Measurements from ENCODE around the gene HOXB4.

Gene HOXB4

GRCh38 chr17:48571826-48572417 is 6.2 kb downstream of the HOXB4 start:
- no peak for DNase-seq (ENCODE audit: low read depth in 3 of 3)

DNA sequence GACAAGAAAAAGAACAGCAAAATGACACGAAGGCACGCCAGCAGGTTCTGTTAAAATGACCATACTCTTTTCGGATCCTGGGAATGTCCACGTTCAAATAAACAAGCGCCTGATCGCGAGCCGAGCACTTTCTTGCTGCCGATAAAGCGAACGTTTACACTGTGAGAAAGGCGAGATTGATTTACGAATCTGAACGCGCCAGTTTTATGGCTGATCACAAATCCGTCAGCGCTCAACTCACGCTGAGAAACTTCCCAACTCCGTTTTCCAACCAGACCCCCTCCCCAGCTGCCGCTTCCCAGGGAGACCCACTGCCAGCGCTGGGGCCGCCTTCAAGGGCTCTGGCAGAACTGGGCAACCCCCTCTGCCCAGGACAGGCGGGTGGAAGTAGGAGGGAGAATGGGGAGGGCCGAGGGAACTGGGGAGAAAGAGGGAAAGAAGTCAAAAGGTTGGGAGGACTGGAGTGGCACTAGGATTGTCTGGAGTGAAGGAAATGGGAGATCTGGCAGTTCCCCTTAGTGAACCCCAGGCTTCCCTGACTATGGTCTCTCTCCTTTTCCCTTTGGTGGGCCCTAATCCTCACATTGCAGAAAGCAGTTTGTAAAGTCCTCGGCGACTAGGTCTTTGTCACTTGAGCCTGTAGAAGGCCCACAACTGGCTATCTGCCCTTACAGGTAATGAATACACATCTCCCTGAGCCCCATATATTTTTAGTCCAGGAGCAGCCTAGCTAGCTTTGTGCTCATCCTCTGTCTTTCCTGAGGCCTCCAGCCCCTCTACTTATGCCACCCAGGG is 6.9 kb downstream of the HOXB4 start:
- DNase-seq (ENCODE audit: low read depth in 3 of 3): no peak

DNA sequence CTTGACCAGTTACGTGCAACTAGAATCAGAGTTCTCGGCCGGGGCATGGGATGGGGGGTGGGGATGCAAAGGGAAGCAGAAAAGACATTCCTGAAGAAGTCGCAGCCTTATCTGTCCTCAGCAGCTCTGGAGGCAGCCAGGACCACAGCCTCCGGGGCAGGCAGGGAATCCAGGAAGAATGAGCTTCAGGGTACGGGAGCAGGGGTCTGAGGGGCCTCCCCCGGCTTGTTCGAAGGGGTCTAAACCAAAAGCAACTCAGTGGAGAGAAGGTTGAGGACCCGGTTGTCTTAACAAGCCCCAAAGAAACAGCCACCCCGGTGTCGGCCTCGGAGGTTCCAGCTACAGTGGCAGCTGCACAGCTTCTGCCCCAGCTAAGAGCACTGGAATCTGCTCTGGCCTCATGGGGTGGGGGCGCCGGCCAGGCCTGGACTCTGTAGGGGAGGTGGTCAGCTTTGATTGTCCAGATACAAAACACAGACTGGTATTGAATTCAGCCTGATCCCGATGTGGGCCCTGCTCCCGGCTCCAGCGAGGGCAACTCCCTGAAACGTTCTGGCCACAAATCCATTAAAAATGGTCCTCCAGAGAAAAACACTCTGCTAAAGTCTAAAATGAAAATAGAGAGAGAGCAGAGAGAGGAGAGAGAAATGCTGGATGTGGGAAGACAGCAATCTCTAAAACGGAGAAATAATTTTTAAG is 7.7 kb downstream of the HOXB4 start:
- no peak for DNase-seq (ENCODE audit: low read depth in 3 of 3)

DNA sequence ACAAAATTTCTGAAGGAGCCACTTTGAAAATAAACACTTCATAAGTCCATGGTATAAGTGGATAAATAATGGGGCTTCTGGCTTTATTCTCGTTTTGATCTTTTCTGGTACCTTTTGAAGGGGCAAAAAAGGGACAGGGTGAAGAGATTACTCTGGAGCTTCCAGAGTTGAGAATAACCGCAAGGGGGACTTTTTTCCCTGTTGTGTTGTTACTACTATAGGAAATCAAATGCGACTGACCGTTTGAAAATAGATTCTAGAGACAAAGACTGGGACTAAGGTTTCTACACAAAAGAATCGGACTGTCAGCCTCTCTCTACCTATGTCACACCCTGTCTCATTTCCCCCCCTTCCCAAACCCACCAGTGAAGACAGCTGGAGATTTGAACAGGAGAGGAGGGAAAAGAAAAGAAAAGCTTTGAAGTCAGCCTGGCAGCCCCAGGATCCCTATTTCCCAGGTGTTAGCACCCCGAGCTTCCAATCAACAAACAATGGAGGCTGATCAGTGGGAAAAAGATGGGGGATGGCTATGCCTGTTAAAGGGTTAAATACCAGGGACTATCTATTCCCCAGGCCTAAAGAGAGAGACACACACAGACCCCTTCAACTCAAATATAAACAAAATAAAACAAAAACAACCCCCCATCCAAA is 8.4 kb downstream of the HOXB4 start:
- DNase-seq (ENCODE audit: low read depth in 3 of 3): no peak

GRCh38 chr17:48569240-48569582 is 8.9 kb downstream of the HOXB4 start:
- no peak for DNase-seq (ENCODE audit: low read depth in 3 of 3)

- DNase-seq (ENCODE audit: low read depth in 3 of 3): no peak
These were observed 9.5 kb downstream of the HOXB4 start for GRCh38 chr17:48568499-48569239.

GRCh38 chr17:48567646-48568354 is 10.3 kb downstream of the HOXB4 start:
- DNase-seq (ENCODE audit: low read depth in 3 of 3): no peak

- DNase-seq (ENCODE audit: low read depth in 3 of 3): no peak
These were observed 10.9 kb downstream of the HOXB4 start for GRCh38 chr17:48567209-48567608.

DNA sequence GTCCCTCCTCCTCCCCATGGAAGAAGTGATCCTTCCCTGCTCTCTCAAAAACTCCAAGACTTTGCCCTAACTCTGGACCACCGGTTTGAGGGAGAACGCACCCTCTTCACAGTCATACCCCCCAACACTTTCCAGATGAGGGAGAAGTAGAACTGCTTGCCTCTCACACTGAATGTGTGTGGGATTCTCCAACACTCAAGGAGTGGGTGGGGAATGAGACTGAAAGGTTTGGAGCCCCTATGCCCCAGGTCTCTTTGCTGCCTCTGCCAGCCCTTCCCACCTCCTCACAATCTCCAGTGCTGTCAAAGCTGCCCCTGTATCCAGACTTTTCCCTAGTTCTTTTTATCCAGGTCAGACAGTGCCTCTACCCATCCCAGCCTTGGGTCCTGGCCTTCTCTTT is 11.4 kb downstream of the HOXB4 start:
- no peak for DNase-seq (ENCODE audit: low read depth in 3 of 3)

DNA sequence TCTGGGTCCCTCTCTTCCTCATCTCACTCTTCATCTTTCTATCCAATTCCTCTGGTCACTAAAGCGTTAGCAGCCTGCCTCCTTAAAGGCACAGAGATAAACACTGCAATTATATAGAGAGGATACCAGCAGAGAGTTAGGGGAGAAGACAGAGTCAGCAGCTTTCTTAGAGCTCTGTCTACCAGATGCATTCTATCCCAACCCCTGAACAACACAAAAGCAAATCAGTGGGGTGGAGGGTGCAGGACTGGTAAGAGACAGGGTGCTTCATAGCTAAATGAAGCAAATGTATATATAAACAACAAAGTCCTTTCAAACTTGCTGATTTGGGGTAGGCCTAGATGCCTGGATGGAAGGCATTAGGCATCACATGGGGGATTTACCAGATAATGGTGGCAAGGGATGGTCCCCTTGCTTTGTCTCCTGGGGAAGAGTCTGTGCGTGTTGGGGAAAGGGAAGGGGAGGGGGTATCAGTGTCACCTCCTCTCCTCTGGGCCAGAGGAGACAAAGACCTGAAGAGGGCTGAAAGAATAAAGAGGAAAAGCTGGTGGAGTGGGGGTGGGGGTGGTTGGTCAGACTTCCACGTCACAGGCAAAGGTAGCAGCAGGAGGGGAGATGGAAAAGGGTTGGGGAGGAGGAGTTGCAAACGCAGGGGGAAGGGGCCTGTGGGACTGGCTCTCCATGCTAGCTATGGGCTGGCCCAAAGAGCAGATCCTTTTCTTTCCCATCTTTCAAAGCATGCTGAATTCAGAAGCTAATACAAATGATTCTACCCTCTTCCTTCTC is 12.0 kb downstream of the HOXB4 start:
- DNase-seq (ENCODE audit: low read depth in 3 of 3): no peak

- no peak for DNase-seq (ENCODE audit: low read depth in 3 of 3)
These were observed 13.1 kb downstream of the HOXB4 start for GRCh38 chr17:48565022-48565554.

DNA sequence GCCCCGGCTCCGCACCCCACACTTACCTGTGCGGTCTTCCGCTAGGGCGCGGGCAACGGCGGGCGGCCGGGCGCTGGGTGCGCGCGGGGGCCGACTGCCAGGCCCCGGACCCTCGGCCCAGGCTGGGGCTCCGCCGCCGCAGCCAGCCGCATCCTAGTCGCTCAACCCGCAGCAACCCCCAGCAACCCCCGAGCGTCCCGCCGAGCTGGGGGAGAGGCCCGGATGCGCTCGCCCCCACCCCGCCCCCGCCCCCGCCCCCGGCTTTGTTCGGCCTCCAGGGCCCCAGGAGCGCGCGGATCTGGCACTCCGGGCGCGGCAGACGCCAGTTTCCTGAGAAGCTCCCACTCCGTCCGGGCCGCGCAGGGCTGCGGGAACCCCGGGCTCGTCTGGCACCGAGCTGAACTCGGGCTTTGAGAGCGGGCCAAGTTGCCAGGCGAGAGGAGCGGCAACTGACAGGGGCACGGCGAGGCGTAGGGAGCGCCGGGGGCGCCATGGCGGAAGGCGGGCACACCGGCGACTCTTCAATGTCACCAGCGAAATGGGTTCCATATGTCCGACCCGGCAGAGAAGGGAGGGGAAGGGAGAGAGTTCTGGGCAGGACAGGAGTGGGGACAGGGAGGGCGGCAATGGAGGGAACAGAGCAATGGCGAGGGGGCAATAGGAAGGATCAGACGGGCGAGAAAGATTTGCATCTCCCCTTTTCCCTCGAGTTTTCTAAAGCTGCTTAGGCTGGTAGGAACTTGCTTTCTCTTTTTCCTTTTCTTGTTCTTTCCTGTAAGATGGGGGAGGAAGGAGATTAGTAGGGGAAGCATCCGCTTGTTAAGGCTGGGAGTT is 13.7 kb downstream of the HOXB4 start:
- DNase-seq (ENCODE audit: low read depth in 3 of 3): no peak

GRCh38 chr17:48563867-48564187 is 14.3 kb downstream of the HOXB4 start:
- DNase-seq (ENCODE audit: low read depth in 3 of 3): no peak

- DNase-seq (ENCODE audit: low read depth in 3 of 3): no peak
These were observed 14.7 kb downstream of the HOXB4 start for GRCh38 chr17:48563385-48563838.

DNA sequence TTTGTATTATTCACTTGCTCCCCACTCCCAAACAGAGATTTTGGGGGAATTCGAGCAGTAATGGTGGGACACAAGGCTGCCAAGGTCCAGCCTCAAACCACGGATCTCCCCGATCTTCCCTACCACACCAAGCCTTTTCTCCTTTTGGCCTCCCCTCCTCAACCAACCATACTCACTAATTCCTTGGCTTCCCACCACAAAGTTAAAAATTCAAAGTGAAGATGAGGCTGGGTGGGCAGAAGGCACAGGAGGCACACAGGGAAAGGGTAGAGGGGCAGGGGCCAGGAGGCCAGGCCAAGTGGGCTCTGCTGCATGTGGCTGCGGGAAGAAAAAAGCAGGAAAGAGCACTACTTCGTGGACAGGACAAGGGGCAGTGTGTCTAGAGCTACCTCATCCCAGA is 15.2 kb downstream of the HOXB4 start:
- no peak for DNase-seq (ENCODE audit: low read depth in 3 of 3)

- no peak for DNase-seq (ENCODE audit: low read depth in 3 of 3)
These were observed 16.0 kb downstream of the HOXB4 start for GRCh38 chr17:48561884-48562810.

DNA sequence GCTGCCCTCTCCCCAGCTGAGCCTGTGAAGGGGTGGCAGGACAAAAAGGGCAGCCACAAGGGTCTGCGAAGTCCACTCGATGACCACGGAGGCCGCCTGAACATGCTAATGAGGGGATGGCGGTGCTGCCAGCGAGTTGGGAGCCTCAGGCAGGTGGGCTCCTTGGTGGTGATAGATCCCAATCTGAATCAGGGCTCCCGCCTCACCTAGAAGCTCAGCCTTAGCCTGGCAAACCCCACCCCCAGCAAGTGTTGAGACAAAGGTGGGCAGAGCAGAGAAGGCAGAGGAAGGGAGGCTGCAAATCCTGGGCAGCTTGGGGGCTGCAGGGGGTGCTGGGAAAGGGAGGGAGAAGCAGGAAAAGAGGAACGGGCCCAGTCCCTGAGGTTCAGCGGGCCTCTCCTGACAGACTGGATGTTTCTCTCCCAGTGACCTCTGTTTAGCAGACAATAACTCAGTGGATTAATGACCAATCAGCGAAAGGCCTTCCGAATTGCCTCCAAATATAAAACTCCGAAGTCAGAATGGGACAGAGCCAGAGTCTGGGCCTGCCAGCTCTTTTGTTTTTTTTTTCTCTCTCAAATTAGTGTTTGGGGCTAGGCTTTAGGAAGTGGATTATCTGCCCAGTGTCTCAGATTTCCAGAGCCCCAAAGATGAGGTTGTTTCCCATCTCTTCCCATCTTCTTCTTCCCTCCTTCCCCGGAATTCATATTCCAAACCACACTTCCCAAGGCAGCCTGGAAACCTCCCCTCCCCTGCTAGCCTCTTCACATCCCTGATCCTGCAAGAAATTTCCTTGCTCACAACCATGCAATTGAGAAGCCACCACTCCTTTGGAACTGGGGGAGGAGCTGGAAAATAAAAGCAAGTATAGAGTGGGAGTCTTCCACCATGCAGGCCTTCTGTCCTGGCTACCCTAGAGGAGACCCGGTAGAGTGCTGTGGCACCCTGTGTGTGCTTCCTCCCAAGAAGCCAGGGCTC is 18.0 kb downstream of the HOXB4 start:
- no peak for DNase-seq (ENCODE audit: low read depth in 3 of 3)
